ENCODE data around the gene EPHB1. TPM values are rescaled to one million over a fixed set of nuclear protein-coding genes. Genes with fewer than 3 reads are reported as not detected.

The EPHB1 gene
- polyA plus RNA-seq, 1 donor from 2014 or later = 18.7 TPM

GRCh38 chr3:134896696-134897095 is 101.6 kb downstream of the EPHB1 start:
- no peaks in the 10 kb centered on the region for H3K9me2 ChIP-seq (ENCODE audit: insufficient read depth, low read length)
- H3K4me2 ChIP-seq (ENCODE audit: low read length) = no peak overlapping the region
- H3F3A ChIP-seq (ENCODE audit: insufficient read depth, low read length, poor library complexity, severe bottlenecking) = no peaks in the 10 kb centered on the region
- H3K27me3 ChIP-seq (ENCODE audit: insufficient read depth, low read depth, low read length) = no peaks in the 10 kb centered on the region
- H3K27ac ChIP-seq (ENCODE audit: low read length) = no peak overlapping the region
- H3K9ac ChIP-seq (ENCODE audit: low read length) = no peak overlapping the region
- no peaks in the 10 kb centered on the region for H3K36me3 ChIP-seq (ENCODE audit: insufficient read depth, low read length)
- peaks cover 2% of the 10 kb centered on the region for H3K9me3 ChIP-seq (ENCODE audit: low read length)
- H2AFZ ChIP-seq (ENCODE audit: low read depth, low read length) = no peak overlapping the region
- no peak overlapping the region for H3K4me3 ChIP-seq (ENCODE audit: low read length)
- H4K20me1 ChIP-seq (ENCODE audit: insufficient read depth) = no peaks in the 10 kb centered on the region
- no peak for TF ChIP-seq SMC3 (conservative IDR thresholded peaks at IDR 0.05; ENCODE audit: poor library complexity)
- no peak for TF ChIP-seq CTCF (IDR thresholded peaks at IDR 0.05; ENCODE audit: poor library complexity, severe bottlenecking)
- no peak for TF ChIP-seq EP300 (conservative IDR thresholded peaks at IDR 0.05; ENCODE audit: poor library complexity, severe bottlenecking)
- no peak for TF ChIP-seq TAF1 (IDR thresholded peaks at IDR 0.05; ENCODE audit: low read depth)
- TF ChIP-seq RAD21 (conservative IDR thresholded peaks at IDR 0.05) = no peak
- TF ChIP-seq MXI1 (conservative IDR thresholded peaks at IDR 0.05; ENCODE audit: poor library complexity, severe bottlenecking) = no peak
- TF ChIP-seq REST (IDR thresholded peaks at IDR 0.05; ENCODE audit: borderline replicate concordance) = no peak
- no peak for TF ChIP-seq POLR2AphosphoS5 (IDR thresholded peaks at IDR 0.05)
- TF ChIP-seq EZH2 (IDR thresholded peaks at IDR 0.05; ENCODE audit: borderline replicate concordance, insufficient read depth, low read length, poor library complexity, severe bottlenecking) = no peak
- H3K79me2 ChIP-seq (replicated peaks; ENCODE audit: insufficient read depth, low read length) = peaks cover 4% of the 10 kb centered on the region

GRCh38 chr3:134897391-134898141 is 102.5 kb downstream of the EPHB1 start:
- no peaks in the 10 kb centered on the region for H3K27me3 ChIP-seq (ENCODE audit: insufficient read depth, low read depth, low read length)
- H3K4me3 ChIP-seq (ENCODE audit: low read length) = no peak overlapping the region
- TF ChIP-seq RAD21 (conservative IDR thresholded peaks at IDR 0.05) (no peak), TAF1 (IDR thresholded peaks at IDR 0.05; ENCODE audit: low read depth) (no peak), SMC3 (conservative IDR thresholded peaks at IDR 0.05; ENCODE audit: poor library complexity) (no peak), CTCF (IDR thresholded peaks at IDR 0.05; ENCODE audit: poor library complexity, severe bottlenecking) (no peak), REST (IDR thresholded peaks at IDR 0.05; ENCODE audit: borderline replicate concordance) (no peak), POLR2AphosphoS5 (IDR thresholded peaks at IDR 0.05) (no peak)
- no peak overlapping the region for H3K4me2 ChIP-seq (ENCODE audit: low read length)
- H3K9me3 ChIP-seq (ENCODE audit: low read length) = no peaks in the 10 kb centered on the region
- no peak overlapping the region for H3K27ac ChIP-seq (ENCODE audit: low read length)
- H3F3A ChIP-seq (ENCODE audit: insufficient read depth, low read length, poor library complexity, severe bottlenecking) = no peaks in the 10 kb centered on the region
- H4K20me1 ChIP-seq (ENCODE audit: insufficient read depth) = no peaks in the 10 kb centered on the region
- H3K9me2 ChIP-seq (ENCODE audit: insufficient read depth, low read length) = no peaks in the 10 kb centered on the region
- no peak overlapping the region for H2AFZ ChIP-seq (ENCODE audit: low read depth, low read length)
- H3K36me3 ChIP-seq (ENCODE audit: insufficient read depth, low read length) = no peaks in the 10 kb centered on the region
- no peak overlapping the region for H3K9ac ChIP-seq (ENCODE audit: low read length)
- peaks cover 4% of the 10 kb centered on the region for H3K79me2 ChIP-seq (replicated peaks; ENCODE audit: insufficient read depth, low read length)
